Common myeloid progenitor, CD34-positive (primary cell): Measurements from ENCODE around the gene SLC66A1.

ENCODE experiments used
- CTCF ChIA-PET: fragments of 350-600 bp; sonication (Branson Sonifier 250); formaldehyde crosslinking; loops from one replicate; lab custom pipeline; 2021; ENCODE audit warnings: antibody characterized with exemption; lab: Charles Lee
- POLR2A ChIA-PET: fragments of 350-600 bp; sonication (Branson Sonifier 250); formaldehyde crosslinking; loops from one replicate; lab custom pipeline; 2021; ENCODE audit warnings: antibody characterized with exemption; lab: Charles Lee
- DNase-seq, 3 donors: peaks; one replicate each; pipeline versions ENCODE4 v3.0.0 to v3.0.0-alpha.2; 2013
- H3K27ac ChIP-seq, 2 experiments: 1 replicate in 1 of 2; 2 replicates in 1 of 2; pipeline ENCODE4 v1.7.0; 2013; ENCODE audit warnings: inconsistent platforms in 2 of 2, low read length in 2 of 2, mild to moderate bottlenecking in 2 of 2, low read depth in 1 of 2, moderate library complexity in 1 of 2; ENCODE audit not compliant: severe bottlenecking in 2 of 2, insufficient read depth in 1 of 2, poor library complexity in 1 of 2
- H3K27me3 ChIP-seq, 5 experiments: replicated peaks in 2 of 5; 1 replicate in 3 of 5; 2 replicates in 2 of 5; pipeline versions ENCODE4 v1.6.1 to v1.7.0; 2013; ENCODE audit warnings: low read length in 4 of 5, mild to moderate bottlenecking in 2 of 5, moderate library complexity in 2 of 5, inconsistent platforms in 1 of 5; ENCODE audit not compliant: insufficient read depth in 5 of 5, control insufficient read depth in 4 of 5
- H3K36me3 ChIP-seq, 4 experiments: 1 replicate in 2 of 4; 2 replicates in 2 of 4; pipeline versions ENCODE4 v1.6.1 to v1.7.0; 2013; ENCODE audit warnings: low read length in 3 of 4, control low read depth in 1 of 4, mild to moderate bottlenecking in 1 of 4; ENCODE audit not compliant: control insufficient read depth in 4 of 4, insufficient read depth in 4 of 4
- H3K4me1 ChIP-seq, 4 experiments: 1 replicate in 3 of 4; 2 replicates in 1 of 4; pipeline versions ENCODE4 v1.6.1 to v1.7.1; 2013; ENCODE audit warnings: low read length in 3 of 4, mild to moderate bottlenecking in 3 of 4, control low read depth in 1 of 4, inconsistent platforms in 1 of 4, moderate library complexity in 1 of 4; ENCODE audit not compliant: control insufficient read depth in 4 of 4, insufficient read depth in 4 of 4; ENCODE audit errors: control extremely low read depth in 1 of 4
- H3K4me3 ChIP-seq, 7 experiments: 1 replicate in 4 of 7; 2 replicates in 3 of 7; pipeline versions ENCODE4 v1.5.1 to v1.7.0; 2013; ENCODE audit warnings: mild to moderate bottlenecking in 7 of 7, low read length in 6 of 7, moderate library complexity in 6 of 7, inconsistent platforms in 2 of 7, low read depth in 2 of 7, control low read depth in 1 of 7; ENCODE audit not compliant: insufficient read depth in 4 of 7, control insufficient read depth in 1 of 7; ENCODE audit errors: extremely low read depth in 1 of 7
- H3K9me3 ChIP-seq, 5 experiments: 1 replicate in 4 of 5; 2 replicates in 1 of 5; pipeline versions ENCODE4 v1.6.1 to v1.7.1; 2013; ENCODE audit warnings: low read length in 4 of 5, mild to moderate bottlenecking in 2 of 5, inconsistent platforms in 1 of 5, low read depth in 1 of 5, moderate library complexity in 1 of 5; ENCODE audit not compliant: control insufficient read depth in 4 of 5, insufficient read depth in 2 of 5; ENCODE audit errors: control extremely low read depth in 1 of 5
- WGBS: methylation state at CpG from one replicate; pipeline ENCODE4 v1.1.5; 2013; ENCODE audit not compliant: insufficient coverage; 5-methylcytosine and 5-hydroxymethylcytosine counted together

The SLC66A1 gene

DNA sequence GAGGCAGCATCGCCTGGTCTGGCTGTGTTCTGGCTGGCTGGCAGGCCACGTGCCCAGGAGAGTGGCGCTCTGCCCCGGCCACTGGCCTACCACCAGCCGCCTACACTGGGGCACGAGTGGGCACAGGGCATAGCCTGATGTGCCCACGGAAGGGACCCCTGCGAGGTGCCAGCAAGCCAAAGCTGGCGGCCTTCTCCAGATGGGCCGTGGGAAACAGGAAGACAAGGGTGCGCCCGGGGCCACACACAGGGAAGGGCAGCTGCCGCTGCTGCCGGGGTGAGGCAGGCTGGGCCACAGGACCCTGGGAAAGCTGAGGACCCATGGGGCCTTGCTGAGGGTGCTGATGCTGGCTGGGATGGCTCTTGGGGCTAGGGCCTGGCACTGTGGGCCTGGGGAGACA, 40.7 kb downstream of the SLC66A1 start:
- Histone ChIP-seq H3K9me3 (no peaks in the 10 kb centered on the region), H3K4me3 (no peak overlapping the region), H3K4me1 (peaks cover 1 to 11% (median 9%) of the 10 kb centered on the region in 4 experiments), H3K27ac (no peak overlapping the region), H3K27me3 (no peaks in the 10 kb centered on the region), H3K36me3 (peaks cover 3 to 77% (median 43%) of the 10 kb centered on the region in 4 experiments)
- POLR2A ChIA-PET: interaction anchor here (0.6 kb wide), 1 partner anchor 10 kb away, joined by 6 read pairs; no protein-coding TSS in a partner anchor
- CTCF ChIA-PET: interaction anchor here (0.6 to 2.9 kb wide), 6 partner anchors 9 to 301 kb away, joined by 3 to 13 read pairs (median 6); no protein-coding TSS in a partner anchor
- no peak for DNase-seq
- 100% methylated on average over 8 of the region's 14 CpGs for WGBS

GRCh38 chr1:19353596-19353995, 41.5 kb downstream of the SLC66A1 start:
- POLR2A ChIA-PET: no interaction called here
- 100% methylated on average over 7 of the region's 8 CpGs for WGBS
- peaks cover 0 to 6% (median 2%) of the 10 kb centered on the region in 4 experiments for H3K4me1 ChIP-seq
- CTCF ChIA-PET: interaction anchor here (0.7 to 2.9 kb wide), 5 partner anchors 9 to 300 kb away, joined by 3 to 13 read pairs (median 8); no protein-coding TSS in a partner anchor
- no peaks in the 10 kb centered on the region for H3K27me3 ChIP-seq
- H3K4me3 ChIP-seq: no peak overlapping the region
- H3K27ac ChIP-seq: no peak overlapping the region
- no peak for DNase-seq
- peaks cover 3 to 76% (median 43%) of the 10 kb centered on the region in 4 experiments for H3K36me3 ChIP-seq
- no peaks in the 10 kb centered on the region for H3K9me3 ChIP-seq

GRCh38 chr1:19354531-19354981, 42.4 kb downstream of the SLC66A1 start:
- DNase-seq: no peak
- Histone ChIP-seq H3K27ac (no peak overlapping the region), H3K27me3 (no peaks in the 10 kb centered on the region), H3K36me3 (peaks cover 3 to 69% (median 39%) of the 10 kb centered on the region in 4 experiments), H3K4me1 (peaks cover 0 to 13% (median 2%) of the 10 kb centered on the region in 4 experiments), H3K4me3 (no peak overlapping the region), H3K9me3 (no peaks in the 10 kb centered on the region)
- ChIA-PET CTCF (interaction anchor here (0.9 to 2.9 kb wide), 6 partner anchors 10 to 36 kb away, joined by 3 to 13 read pairs (median 6); no protein-coding TSS in a partner anchor), POLR2A (no interaction called here)
- 95% methylated on average over 6 of the region's 6 CpGs for WGBS

DNA sequence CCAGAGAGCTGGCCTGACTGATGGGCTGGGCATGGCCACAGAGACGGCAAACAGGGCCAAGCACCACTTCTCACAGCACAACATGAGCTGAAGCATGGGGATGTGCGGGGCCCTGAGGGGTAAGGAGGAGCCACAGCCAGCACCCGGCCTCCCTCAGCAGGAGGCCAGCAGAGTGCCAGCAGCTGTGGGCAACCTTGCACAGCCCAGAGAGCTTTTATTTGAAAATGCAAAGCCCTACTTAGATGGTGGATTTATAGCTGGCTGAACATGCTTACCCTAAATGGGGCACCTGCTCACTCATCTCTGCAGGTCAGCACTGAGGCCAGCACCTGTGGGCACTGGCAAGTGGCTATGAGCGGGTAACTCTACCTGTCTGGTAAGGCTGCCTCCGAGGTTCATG, 44.1 kb downstream of the SLC66A1 start:
- ChIA-PET CTCF (interaction anchor here (1.1 to 2.0 kb wide), 3 partner anchors 10 to 282 kb away, joined by 3 to 14 read pairs (median 3); no protein-coding TSS in a partner anchor), POLR2A (no interaction called here)
- Histone ChIP-seq H3K36me3 (peaks cover 3 to 61% (median 30%) of the 10 kb centered on the region in 4 experiments), H3K4me3 (no peak overlapping the region), H3K27ac (no peak overlapping the region), H3K27me3 (no peaks in the 10 kb centered on the region), H3K9me3 (no peaks in the 10 kb centered on the region), H3K4me1 (peaks cover 0 to 30% (median 14%) of the 10 kb centered on the region in 4 experiments)
- 92% methylated on average over 5 of the region's 5 CpGs for WGBS
- no peak for DNase-seq

DNA sequence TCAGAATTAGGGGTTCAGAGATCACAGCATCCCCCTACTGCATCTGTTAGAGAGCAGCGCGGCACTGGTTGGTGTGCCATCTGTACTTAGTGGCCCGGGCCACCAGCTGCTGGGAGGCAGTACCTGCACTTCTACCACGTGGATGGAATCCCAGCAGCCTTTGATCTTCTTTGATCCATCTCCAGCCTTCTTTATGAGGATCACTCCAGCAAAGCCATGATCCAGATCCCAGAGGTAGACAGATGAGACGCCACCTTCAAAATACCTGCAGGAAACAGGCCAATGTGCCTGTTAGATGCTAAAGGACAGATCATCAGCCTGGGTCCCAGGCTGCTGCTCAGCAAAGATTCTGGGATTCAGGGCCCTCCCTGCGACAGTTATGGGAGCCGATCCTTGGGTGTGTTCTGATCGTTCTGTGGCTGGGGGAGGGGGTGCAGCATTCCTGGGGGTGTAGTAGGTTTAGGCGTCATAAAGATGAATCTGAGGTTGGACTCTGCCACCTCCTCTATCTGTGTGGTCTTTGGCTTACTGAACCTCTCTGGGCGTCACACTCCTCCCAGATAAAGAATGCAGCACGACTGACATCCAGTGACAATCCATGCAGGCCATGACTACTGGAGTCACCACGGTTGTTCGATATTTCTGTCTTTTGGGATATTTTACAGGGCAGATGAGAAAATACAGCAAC, 45.3 kb downstream of the SLC66A1 start:
- no peaks in the 10 kb centered on the region for H3K9me3 ChIP-seq
- no peak overlapping the region for H3K27ac ChIP-seq
- no peak overlapping the region for H3K4me3 ChIP-seq
- WGBS: 94% methylated on average over 11 of the region's 13 CpGs
- H3K4me1 ChIP-seq: peaks cover 0 to 42% (median 18%) of the 10 kb centered on the region in 4 experiments
- peaks cover 3 to 50% (median 28%) of the 10 kb centered on the region in 4 experiments for H3K36me3 ChIP-seq
- CTCF ChIA-PET: interaction anchor here (1.5 kb wide), 1 partner anchor 280 kb away, joined by 3 read pairs; no protein-coding TSS in a partner anchor
- no peak for DNase-seq
- POLR2A ChIA-PET: interaction anchor here (1.2 kb wide), 1 partner anchor 34 kb away, joined by 3 read pairs; no protein-coding TSS in a partner anchor
- H3K27me3 ChIP-seq: no peaks in the 10 kb centered on the region

GRCh38 chr1:19358710-19359109, 46.6 kb downstream of the SLC66A1 start:
- H3K9me3 ChIP-seq: no peaks in the 10 kb centered on the region
- H3K36me3 ChIP-seq: peaks cover 3 to 37% (median 22%) of the 10 kb centered on the region in 4 experiments
- H3K4me3 ChIP-seq: no peak overlapping the region
- 93% methylated on average over 3 of the region's 8 CpGs for WGBS
- CTCF ChIA-PET: interaction anchor here (0.8 to 1.2 kb wide), 6 partner anchors 9 to 130 kb away, joined by 3 to 4 read pairs (median 3); no protein-coding TSS in a partner anchor
- H3K27me3 ChIP-seq: no peaks in the 10 kb centered on the region
- POLR2A ChIA-PET: interaction anchor here (0.7 to 1.2 kb wide), 2 partner anchors 32 to 189 kb away, joined by 3 read pairs; no protein-coding TSS in a partner anchor
- DNase-seq: no peak
- H3K4me1 ChIP-seq: peaks cover 0 to 42% (median 18%) of the 10 kb centered on the region in 4 experiments
- H3K27ac ChIP-seq: no peak overlapping the region
